Right lobe of liver (tissue), 6 donors: Measurements from ENCODE around the gene MSL3. TPM values are rescaled to one million over a fixed set of nuclear protein-coding genes. Genes with fewer than 3 reads are reported as not detected.

Experiments
- ATAC-seq, 4 donors: fragments of 200-7000 bp; cut with Tn5 transposase; one replicate each; pipeline ENCODE4 v1.9.1; 2020; ENCODE audit warnings: mild to moderate bottlenecking in 4 of 4, moderate library complexity in 4 of 4
- DNase-seq, 3 donors: peaks; one replicate each; pipeline ENCODE4 v3.0.0-alpha.2; 2020
- H3K27ac ChIP-seq, 3 donors: fragments of 200-600 bp; one replicate each; pipeline ENCODE4 v1.8.0; 2022
- H3K27me3 ChIP-seq, 2 donors: fragments of 200-600 bp; one replicate each; pipeline ENCODE4 v1.8.0; 2022
- H3K36me3 ChIP-seq, 4 donors: fragments of 200-600 bp; sonication (generic) in 1 of 4; one replicate each; pipeline versions ENCODE4 v1.5.1 to v1.8.0; 2017 to 2022; ENCODE audit warnings: control low read depth in 1 of 4
- H3K4me1 ChIP-seq, 4 donors: fragments of 200-600 bp; sonication (generic) in 1 of 4; one replicate each; pipeline versions ENCODE4 v1.5.1 to v1.8.0; 2017 to 2022; ENCODE audit warnings: control low read depth in 1 of 4
- H3K4me3 ChIP-seq, 3 donors: fragments of 200-600 bp; one replicate each; pipeline ENCODE4 v1.8.0; 2022
- H3K9me3 ChIP-seq, 4 donors: fragments of 200-600 bp; sonication (generic) in 1 of 4; one replicate each; pipeline versions ENCODE4 v1.5.1 to v1.8.0; 2017 to 2022; ENCODE audit warnings: control low read depth in 1 of 4
- POLR2A ChIP-seq: fragments of 450-650 bp; IDR thresholded peaks from one replicate; pipeline ENCODE4 v1.6.1; 2017; ENCODE audit warnings: antibody characterized with exemption, mild to moderate bottlenecking
- WGBS: methylation state at CpG from one replicate; pipeline ENCODE4 v1.1.6; 2018; ENCODE audit warnings: low coverage, low lambda C conversion rate; ENCODE audit not compliant: insufficient coverage; ENCODE audit errors: missing lambda C conversion rate; 5-methylcytosine and 5-hydroxymethylcytosine counted together
- intact Hi-C, 2 donors: fragments of 100-400 bp; cut with DNase I; formaldehyde crosslinking; loops; one replicate each; pipeline versions ENCODE4 v1.11.2 to v1.14.1; 2022
- total RNA-seq, 6 experiments: library from RNA; depleted of rRNA in 2 of 6; stranded (reverse); fragments of >200 nt in 2 of 6; fragmentation: NEBNext Ultra II Directional in 3 of 6; extraction: Animal tissue kit (Norgen Biotek cat#: 25700) in 3 of 6; gene quantifications; one replicate each; pipeline versions ENCODE4 v1.1.0 to v1.2.4, GENCODE V29; 2016 to 2023
- TF ChIP-seq, protein P1 (sequence below), 4 donors: fragments of 200-600 bp in 3 of 4; fragments of 450-650 bp in 1 of 4; IDR thresholded peaks; one replicate each; pipeline versions ENCODE4 v1.5.1 to v1.8.0; 2016 to 2022; ENCODE audit warnings: antibody characterized with exemption in 4 of 4, mild to moderate bottlenecking in 2 of 4
- donor health status: DM: no; HTN: yes; CAD: no.
- donor health status: DM: no; HTN: no; CAD: no.
- donor health status: DM: no; HTN: no; CAD: no.
- donor health status: DM: no; HTN: yes; CAD: no.
- donor health status: DM: no; HTN: yes; CAD: no.

MSL3 gene
- total RNA-seq, 6 experiments from 2014 or later = 6.4 to 15.7 (median 12.0) TPM

DNA sequence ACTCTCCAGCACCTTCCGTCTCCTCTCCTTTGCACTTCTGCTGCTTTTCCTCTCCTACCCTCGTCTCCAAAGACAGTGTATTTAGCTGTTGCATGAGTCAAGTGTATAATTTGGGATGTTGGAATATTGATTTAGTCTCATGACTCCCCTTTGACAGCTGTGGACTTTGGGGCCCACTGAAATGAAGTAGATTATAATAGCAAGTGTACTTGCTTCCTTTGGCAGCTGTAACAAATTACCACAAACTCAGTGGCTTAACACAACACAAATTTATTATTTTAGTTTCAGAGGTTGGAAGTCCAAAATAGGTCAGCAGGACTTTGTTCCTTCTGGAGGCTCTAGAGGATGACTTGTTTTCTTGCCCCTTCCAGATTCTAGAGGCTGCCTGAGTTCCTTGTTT, 29.5 kb upstream of the MSL3 start:
- TF ChIP-seq POLR2A = no peak
- TF ChIP-seq, protein P1, sequence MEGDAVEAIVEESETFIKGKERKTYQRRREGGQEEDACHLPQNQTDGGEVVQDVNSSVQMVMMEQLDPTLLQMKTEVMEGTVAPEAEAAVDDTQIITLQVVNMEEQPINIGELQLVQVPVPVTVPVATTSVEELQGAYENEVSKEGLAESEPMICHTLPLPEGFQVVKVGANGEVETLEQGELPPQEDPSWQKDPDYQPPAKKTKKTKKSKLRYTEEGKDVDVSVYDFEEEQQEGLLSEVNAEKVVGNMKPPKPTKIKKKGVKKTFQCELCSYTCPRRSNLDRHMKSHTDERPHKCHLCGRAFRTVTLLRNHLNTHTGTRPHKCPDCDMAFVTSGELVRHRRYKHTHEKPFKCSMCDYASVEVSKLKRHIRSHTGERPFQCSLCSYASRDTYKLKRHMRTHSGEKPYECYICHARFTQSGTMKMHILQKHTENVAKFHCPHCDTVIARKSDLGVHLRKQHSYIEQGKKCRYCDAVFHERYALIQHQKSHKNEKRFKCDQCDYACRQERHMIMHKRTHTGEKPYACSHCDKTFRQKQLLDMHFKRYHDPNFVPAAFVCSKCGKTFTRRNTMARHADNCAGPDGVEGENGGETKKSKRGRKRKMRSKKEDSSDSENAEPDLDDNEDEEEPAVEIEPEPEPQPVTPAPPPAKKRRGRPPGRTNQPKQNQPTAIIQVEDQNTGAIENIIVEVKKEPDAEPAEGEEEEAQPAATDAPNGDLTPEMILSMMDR (IDR thresholded peaks at IDR 0.05) = no peak
- H3K4me3 ChIP-seq = no peak overlapping the region
- no peaks in the 10 kb centered on the region for H3K9me3 ChIP-seq
- WGBS = 50% methylated on average over 2 of the region's 2 CpGs
- H3K27ac ChIP-seq = no peak overlapping the region
- intact Hi-C loops = no loop called here
- no peak for DNase-seq
- H3K4me1 ChIP-seq = no peaks in the 10 kb centered on the region
- ATAC-seq = no peak
- no peaks in the 10 kb centered on the region for H3K27me3 ChIP-seq
- H3K36me3 ChIP-seq = no peaks in the 10 kb centered on the region

DNA sequence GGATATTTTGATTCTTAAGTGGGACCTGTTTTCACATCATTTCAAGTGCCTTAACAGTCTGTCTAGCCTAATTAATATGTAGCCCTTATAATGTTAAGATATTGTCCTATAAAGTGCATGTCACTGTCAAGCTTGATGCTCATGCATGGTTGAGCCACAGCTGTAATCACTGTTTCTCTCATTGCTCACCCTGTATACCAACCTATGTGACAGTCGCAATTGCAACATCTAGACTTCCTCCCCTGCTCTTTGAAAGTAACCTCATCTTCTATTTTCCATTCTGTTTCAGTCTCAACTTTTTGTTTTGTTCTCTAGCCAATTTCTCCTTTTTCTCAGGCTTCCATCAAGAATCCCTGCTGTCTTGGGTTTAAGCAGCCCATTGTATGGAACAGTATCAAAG, 24.4 kb upstream of the MSL3 start:
- ATAC-seq = no peak
- 38% methylated on average over 1 of the region's 1 CpG for WGBS
- H3K4me3 ChIP-seq = no peak overlapping the region
- intact Hi-C loops = no loop called here
- TF ChIP-seq POLR2A = no peak
- TF ChIP-seq, protein P1 (IDR thresholded peaks at IDR 0.05) = no peak
- no peaks in the 10 kb centered on the region for H3K36me3 ChIP-seq
- no peaks in the 10 kb centered on the region for H3K9me3 ChIP-seq
- no peak overlapping the region for H3K27ac ChIP-seq
- no peaks in the 10 kb centered on the region for H3K4me1 ChIP-seq
- no peak for DNase-seq
- no peaks in the 10 kb centered on the region for H3K27me3 ChIP-seq

GRCh38 chrX:11739776-11740175, 18.3 kb upstream of the MSL3 start:
- Histone ChIP-seq H3K4me3 (no peak overlapping the region), H3K27me3 (no peaks in the 10 kb centered on the region), H3K4me1 (no peaks in the 10 kb centered on the region), H3K9me3 (no peaks in the 10 kb centered on the region), H3K36me3 (no peaks in the 10 kb centered on the region), H3K27ac (no peak overlapping the region)
- no peak for ATAC-seq
- DNase-seq = no peak
- intact Hi-C loops = no loop called here
- TF ChIP-seq, protein P1 (IDR thresholded peaks at IDR 0.05) = no peak
- TF ChIP-seq POLR2A = no peak
- 53% methylated on average over 2 of the region's 2 CpGs for WGBS

DNA sequence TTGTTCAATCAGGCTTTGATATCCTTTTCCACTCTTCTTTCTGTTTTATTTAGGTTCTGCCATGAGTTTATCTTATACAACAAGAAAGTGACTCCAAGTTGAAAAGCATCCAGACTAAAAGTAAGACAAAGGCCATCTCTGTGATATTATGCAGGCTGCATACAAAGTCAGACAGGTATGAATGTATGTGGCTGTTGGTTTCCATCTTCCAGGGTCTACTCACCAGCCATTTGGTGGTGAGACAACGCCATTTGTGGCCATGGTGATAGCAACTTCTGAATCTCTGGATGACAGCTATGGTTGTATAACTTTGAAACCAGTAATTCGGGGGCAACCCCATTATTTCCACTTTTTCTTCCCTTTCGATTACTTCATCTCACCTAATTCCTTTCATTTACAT, 17.2 kb upstream of the MSL3 start:
- H3K4me1 ChIP-seq = no peaks in the 10 kb centered on the region
- intact Hi-C loops = no loop called here
- H3K27me3 ChIP-seq = no peaks in the 10 kb centered on the region
- ATAC-seq (no peak), DNase-seq (no peak)
- no peaks in the 10 kb centered on the region for H3K36me3 ChIP-seq
- H3K9me3 ChIP-seq = no peaks in the 10 kb centered on the region
- no peak overlapping the region for H3K4me3 ChIP-seq
- WGBS = 53% methylated on average over 3 of the region's 3 CpGs
- TF ChIP-seq, protein P1 (IDR thresholded peaks at IDR 0.05) = no peak
- no peak for TF ChIP-seq POLR2A
- H3K27ac ChIP-seq = no peak overlapping the region

DNA sequence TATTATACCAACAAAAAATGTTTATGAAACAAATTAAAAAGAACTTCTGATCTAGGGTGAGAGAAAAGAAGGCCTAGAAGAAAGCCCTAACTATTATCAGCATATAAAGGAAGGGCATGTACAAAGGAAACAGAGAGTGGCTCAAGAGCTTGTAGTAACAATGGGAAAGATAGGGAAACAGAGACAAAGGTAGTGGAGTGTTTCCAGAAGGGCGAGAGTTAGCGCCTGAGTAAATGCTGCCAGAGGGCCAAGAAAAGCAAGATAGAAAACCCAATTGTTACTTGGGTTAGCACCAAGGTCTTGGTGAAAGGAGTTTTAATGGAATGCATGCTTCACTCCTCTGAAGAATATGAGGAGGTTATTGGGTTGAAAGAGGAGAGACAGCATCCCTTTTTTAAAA, 16.5 kb upstream of the MSL3 start:
- Histone ChIP-seq H3K9me3 (no peaks in the 10 kb centered on the region), H3K36me3 (no peaks in the 10 kb centered on the region), H3K4me1 (no peaks in the 10 kb centered on the region), H3K4me3 (no peak overlapping the region), H3K27ac (no peak overlapping the region), H3K27me3 (no peaks in the 10 kb centered on the region)
- intact Hi-C loops = no loop called here
- ATAC-seq (no peak), DNase-seq (no peak)
- TF ChIP-seq, protein P1 (IDR thresholded peaks at IDR 0.05) = no peak
- 65% methylated on average over 2 of the region's 2 CpGs for WGBS
